Hematopoietic multipotent progenitor cell (in vitro differentiated cells): ENCODE results near the gene BCDIN3D. TPM values are rescaled to one million over a fixed set of nuclear protein-coding genes. Genes with fewer than 3 reads are reported as not detected.
"Not testable (repeated sequence)": the region's sequence is repeated elsewhere in the genome, so short reads cannot be mapped to it uniquely, and the experiment has no call there.

ENCODE experiments used
- DNase-seq, 3 donors: peaks; one replicate each; pipeline ENCODE4 v3.0.0-alpha.2; 2011 to 2015; ENCODE audit warnings: low read depth in 2 of 3, low spot score in 2 of 3
- total RNA-seq: library from RNA; depleted of rRNA; stranded (reverse); fragments of >200 nt; gene quantifications from one replicate; pipeline ENCODE4 v1.2.3, GENCODE V29; 2012

The BCDIN3D gene, protein sequence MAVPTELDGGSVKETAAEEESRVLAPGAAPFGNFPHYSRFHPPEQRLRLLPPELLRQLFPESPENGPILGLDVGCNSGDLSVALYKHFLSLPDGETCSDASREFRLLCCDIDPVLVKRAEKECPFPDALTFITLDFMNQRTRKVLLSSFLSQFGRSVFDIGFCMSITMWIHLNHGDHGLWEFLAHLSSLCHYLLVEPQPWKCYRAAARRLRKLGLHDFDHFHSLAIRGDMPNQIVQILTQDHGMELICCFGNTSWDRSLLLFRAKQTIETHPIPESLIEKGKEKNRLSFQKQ
- 3.2 TPM for total RNA-seq

- peak; percentile 80 to 92 (median 89) for DNase-seq
These were observed at the start of gene BCDIN3D for GRCh38 chr12:49842519-49843352. TSS of gene BCDIN3D (minus strand) at chr12:49843106. CDS start at chr12:49843087, 19 bp downstream.

DNA sequence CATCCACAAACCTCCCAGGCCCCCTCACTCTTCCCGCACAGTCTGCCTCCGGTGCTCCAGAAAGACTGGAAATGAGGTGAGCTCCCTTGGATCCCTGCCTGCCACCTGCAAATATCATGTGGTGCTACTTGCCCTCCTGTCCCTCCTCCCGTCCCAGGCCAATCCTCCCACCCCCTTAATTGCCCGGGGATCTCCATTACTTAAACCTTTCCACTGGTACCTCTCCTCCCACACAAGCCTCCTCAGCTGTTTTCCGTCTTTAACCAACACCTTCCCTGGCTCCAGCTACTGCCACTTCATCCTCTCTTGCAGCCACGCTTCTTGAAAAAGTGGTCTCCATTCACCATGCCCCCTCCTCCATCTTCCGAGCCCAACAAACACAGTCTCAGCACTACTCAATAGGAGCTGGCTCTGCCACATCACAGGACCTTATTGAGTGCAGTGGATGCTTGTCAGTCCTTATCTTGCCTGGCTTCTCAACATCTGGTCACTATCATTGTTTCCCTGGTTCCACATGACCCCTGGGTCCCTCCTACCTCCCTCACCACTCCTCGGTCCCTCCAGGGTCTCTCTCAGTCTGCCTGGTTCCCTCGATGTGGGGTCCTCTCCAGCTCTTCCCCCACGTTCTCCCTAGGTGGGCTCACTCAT lies 49.3 kb upstream of the BCDIN3D start:
- no peak for DNase-seq

DNA sequence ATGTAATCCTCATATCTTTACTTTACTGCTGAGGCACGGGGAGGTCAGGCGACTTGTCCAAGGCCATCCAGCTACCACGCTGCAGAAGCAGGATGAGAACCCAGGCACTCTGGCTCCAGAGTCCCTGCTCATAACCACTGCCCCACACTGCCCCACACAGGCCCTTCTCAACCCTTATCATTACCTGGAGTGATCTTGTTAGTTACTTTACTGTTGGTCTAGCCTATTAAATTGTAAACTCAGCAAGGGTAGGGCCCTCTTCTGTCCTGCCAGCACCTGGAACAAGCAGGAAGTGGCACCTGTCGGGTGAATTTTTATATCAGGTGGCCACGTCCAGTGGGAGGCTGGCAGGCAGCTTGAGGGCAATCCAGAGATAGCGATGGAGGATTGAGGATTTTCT lies 48.6 kb upstream of the BCDIN3D start:
- DNase-seq: no peak

GRCh38 chr12:49891012-49891411 lies 48.1 kb upstream of the BCDIN3D start:
- DNase-seq: no peak

DNA sequence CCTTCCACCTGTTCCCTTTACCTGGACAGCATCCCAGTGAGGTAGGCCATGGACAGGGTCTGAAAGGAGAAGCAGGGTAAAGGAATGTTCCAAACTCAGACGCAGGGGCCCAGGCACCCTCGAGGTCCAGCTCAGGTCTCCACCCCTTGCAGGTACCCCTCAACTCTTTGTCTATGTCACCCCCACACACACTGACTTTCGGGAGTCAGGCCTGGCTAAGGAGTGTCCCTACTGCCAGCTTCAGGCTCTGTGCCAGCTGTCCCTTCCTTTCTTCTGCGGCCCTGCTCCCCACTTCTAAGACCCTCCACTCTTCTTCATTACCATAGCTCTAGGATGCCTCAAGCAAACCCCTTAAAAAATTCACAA lies 47.2 kb upstream of the BCDIN3D start:
- DNase-seq: no peak

GRCh38 chr12:49889361-49890095 lies 46.6 kb upstream of the BCDIN3D start:
- no peak for DNase-seq

- no peak for DNase-seq
These were observed 45.7 kb upstream of the BCDIN3D start for GRCh38 chr12:49888461-49889151.

GRCh38 chr12:49887536-49888401 lies 44.9 kb upstream of the BCDIN3D start:
- no peak for DNase-seq

- no peak for DNase-seq
These were observed 44.2 kb upstream of the BCDIN3D start for GRCh38 chr12:49887091-49887490.

GRCh38 chr12:49885663-49886461 lies 43.0 kb upstream of the BCDIN3D start:
- DNase-seq: no peak

DNA sequence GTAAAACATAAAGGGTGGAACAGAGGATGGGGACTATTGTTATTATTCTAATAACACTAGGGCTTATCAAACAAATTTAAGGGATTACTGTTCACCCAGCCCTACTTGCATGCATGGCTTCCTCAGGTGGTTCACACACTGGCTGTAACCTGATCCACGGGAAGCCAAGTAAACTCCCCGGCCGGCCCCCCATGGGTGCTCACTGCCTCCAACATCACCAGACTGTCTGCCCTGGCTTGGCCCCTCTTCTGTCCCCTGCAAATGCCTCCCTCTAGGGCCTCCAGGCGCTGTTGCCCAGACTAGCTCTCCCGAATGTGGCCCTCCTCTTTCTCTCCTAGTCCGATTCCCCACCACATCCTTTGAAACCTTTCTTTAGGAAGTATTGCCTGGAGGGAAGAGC lies 42.2 kb upstream of the BCDIN3D start:
- no peak for DNase-seq

- no peak for DNase-seq
These were observed 40.1 kb upstream of the BCDIN3D start for GRCh38 chr12:49882851-49883464.

DNA sequence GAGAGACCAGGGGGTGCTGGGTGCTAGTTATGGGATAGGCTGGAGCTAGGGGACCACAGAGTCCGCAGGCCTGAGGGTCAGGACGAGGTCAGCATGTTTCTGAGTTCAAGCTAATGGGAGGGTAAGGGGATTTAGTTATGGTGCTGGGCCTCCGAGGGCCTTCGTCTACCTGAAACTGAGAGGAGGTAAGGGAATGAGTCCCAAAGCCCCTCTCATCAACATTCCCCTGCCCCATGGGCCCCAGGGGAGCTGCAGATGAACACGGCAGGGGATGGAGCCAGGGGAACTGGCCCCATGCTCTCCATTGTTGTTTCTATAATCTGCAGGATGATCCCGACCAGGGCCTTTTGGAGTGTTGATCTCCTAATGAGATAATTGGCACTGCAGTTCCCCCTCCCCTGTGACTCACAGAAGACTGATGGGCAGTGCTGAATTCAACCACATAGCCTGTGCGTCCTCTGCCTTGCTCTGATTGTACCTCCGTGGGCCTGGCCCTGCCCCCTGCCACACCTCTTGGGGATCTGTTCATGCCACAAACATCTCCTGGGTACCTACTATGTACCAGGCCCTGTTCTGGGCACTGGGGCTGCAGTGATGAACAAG lies 39.4 kb upstream of the BCDIN3D start:
- DNase-seq: no peak

DNA sequence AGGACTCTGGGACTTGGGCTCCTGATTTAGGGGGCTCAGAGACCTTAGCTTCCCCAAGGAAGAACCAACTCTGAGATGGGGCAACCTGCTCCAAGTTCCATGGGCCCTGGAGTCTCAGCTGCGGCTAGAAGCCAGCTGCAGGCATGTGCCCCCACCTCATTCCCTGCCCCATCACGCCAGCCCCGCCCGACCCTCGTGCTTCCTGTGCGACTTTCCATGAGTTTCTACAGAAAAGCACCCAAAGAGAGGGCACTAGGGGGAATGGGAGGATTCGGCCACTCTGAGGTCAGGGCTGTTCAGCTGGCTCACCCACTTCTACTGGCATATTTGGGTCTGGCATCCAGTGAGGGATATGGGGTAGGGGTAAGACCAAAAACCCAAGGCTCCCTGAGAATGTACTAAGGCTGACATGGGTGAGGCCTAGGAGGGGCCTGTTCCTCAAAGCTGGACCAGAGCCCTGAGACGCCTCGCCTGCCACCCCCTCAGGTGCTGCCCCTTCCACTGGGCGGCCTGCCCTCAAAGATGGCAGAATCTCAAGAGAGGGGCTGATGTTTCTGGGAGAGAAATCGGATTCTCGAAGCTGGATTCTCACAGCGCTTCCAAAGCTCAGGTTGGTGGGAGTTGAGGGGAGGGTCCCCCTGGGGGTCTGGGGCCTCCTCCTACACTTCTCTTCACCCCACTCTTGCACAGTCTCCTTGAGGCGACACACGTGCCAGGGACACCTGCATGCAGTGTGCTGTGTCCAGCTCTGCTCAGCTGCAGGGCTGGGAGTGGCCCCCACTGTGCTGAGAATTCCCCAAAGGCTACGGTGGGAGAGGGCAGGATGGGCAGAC lies 38.7 kb upstream of the BCDIN3D start:
- DNase-seq: no peak

DNA sequence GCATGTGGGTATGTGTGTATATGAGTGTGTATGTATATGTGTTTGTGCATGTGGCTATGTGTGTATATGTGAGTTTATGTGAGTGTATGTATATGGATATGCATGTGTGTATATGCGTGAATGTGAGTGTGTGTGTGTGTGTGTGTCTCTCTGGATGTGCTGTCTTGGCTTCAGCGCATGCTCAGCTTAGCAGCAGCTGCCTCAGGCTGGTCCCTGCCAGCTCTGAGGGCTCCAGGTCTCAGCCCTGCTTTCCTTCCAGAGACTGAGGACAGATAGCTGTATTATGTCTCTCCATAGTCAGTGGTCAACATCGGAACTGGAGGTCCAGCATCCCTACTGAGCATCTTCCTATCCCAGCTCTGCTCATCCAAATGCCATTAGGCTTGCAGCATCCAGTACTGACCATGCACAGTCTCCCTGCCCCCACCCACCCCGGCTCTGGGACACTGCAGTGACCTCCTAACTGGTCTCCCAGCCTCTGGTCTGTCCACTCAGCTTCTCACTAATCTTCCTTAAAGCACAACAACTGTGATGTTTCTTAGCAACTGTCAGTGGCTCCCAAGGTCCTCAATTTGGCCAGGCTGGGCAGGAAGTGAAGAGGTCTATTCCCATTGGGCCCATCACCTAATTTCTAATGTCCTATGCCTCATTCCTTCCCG lies 38.0 kb upstream of the BCDIN3D start:
- no peak for DNase-seq

GRCh38 chr12:49879065-49879464 lies 36.2 kb upstream of the BCDIN3D start:
- DNase-seq: not testable (repeated sequence)
